Measurements from ENCODE around the gene EDDM13. TPM values are rescaled to one million over a fixed set of nuclear protein-coding genes. Genes with fewer than 3 reads are reported as not detected.

The EDDM13 gene
- total RNA-seq, 2 donors from 2014 or later = not detected

DNA sequence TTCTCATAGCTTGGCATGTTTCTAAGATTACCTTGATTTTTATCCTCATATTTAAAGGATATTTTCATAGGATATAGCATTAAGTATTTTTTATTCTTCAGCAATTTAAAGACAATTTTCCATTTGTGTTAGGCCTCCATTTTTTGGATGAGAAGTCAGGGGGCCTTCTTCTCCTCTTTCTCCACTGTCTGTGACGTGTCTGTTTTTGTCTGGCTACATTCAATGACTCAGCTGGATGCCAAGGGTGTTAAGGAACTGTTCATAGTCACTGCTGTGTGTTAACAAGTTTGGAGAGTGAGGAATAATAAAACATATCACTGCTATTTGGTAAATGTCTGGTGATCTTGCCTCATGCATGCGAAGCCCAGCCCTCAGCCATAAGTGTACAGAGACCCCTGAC, 84.4 kb downstream of the EDDM13 start:
- no peak for ATAC-seq
- intact Hi-C loops (cut with DNase I, micrococcal nuclease) = loop anchor here in 1 of 2 donors (10.0 kb wide), 1 partner anchor 282 kb away; no protein-coding TSS in a partner anchor

More for the DNA sequence above, 84.4 kb downstream of the EDDM13 start:
- no peak for DNase-seq

Other genes with a start within 250 kb of the EDDM13 start
- 10 to 100 TPM; 56.6 to 59.9 TPM for gene ZNF787, start 151.5 kb upstream of the EDDM13 start, total RNA-seq
- gene ZNF444, start 131.5 kb upstream of the EDDM13 start, total RNA-seq = 10 to 100 TPM; 24.8 to 29.5 TPM
- not detected for gene GALP, start 96.7 kb upstream of the EDDM13 start, total RNA-seq
- gene ZSCAN5B, start 75.0 kb upstream of the EDDM13 start, total RNA-seq = not detected
- not detected for gene ZSCAN5C, start 70.5 kb upstream of the EDDM13 start, total RNA-seq
- gene ZSCAN5A, start 42.1 kb downstream of the EDDM13 start, total RNA-seq = 10 to 100 TPM in 1 of 2 donors, 1 to 10 TPM in 1; 9.4 to 19.6 TPM
- gene ZNF582, start 120.8 kb downstream of the EDDM13 start, total RNA-seq = 1 to 10 TPM; 1.1 to 1.3 TPM
- gene ZNF583, start 131.6 kb downstream of the EDDM13 start, total RNA-seq = 1 to 10 TPM; 1.5 to 2.4 TPM
- under 1 TPM; 0.34 to 0.67 TPM for gene ZNF667, start 204.6 kb downstream of the EDDM13 start, total RNA-seq
- gene ZNF471, start 235.1 kb downstream of the EDDM13 start, total RNA-seq = 1 to 10 TPM; 2.6 to 4.4 TPM